Measurements from ENCODE around the gene LILRB3. TPM values are rescaled to one million over a fixed set of nuclear protein-coding genes. Genes with fewer than 3 reads are reported as not detected.

LILRB3 gene
- total RNA-seq, 1 donor from 2014 or later = not detected

DNA sequence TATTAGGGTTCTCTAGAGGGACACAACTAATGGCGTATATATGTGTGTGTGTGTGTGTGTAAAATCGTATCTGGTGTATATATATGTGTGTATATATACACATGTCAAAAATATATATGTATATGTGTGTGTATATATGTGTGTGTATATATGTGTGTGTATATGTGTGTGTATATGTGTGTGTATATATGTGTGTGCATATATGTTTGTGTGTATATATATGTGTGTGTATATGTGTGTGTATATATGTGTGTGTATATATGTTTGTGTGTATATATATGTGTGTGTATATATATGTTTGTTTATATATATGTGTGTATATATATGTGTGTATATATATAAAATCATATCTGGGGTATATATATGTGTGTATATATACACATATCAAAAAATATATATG lies 39.7 kb upstream of the LILRB3 start:
- no peak for DNase-seq (ENCODE audit: extremely low spot score, unreplicated experiment)
- Mint-ChIP-seq H3K27ac (ENCODE audit: unreplicated experiment) (no peak overlapping the region), H3K4me3 (ENCODE audit: unreplicated experiment) (no peak overlapping the region), H3K27me3 (ENCODE audit: unreplicated experiment) (peaks cover 2% of the 10 kb centered on the region), H3K4me1 (ENCODE audit: unreplicated experiment) (no peaks in the 10 kb centered on the region), H3K9me3 (ENCODE audit: unreplicated experiment) (no peaks in the 10 kb centered on the region), H3K36me3 (ENCODE audit: unreplicated experiment) (no peaks in the 10 kb centered on the region)
- TF ChIP-seq, protein P1, sequence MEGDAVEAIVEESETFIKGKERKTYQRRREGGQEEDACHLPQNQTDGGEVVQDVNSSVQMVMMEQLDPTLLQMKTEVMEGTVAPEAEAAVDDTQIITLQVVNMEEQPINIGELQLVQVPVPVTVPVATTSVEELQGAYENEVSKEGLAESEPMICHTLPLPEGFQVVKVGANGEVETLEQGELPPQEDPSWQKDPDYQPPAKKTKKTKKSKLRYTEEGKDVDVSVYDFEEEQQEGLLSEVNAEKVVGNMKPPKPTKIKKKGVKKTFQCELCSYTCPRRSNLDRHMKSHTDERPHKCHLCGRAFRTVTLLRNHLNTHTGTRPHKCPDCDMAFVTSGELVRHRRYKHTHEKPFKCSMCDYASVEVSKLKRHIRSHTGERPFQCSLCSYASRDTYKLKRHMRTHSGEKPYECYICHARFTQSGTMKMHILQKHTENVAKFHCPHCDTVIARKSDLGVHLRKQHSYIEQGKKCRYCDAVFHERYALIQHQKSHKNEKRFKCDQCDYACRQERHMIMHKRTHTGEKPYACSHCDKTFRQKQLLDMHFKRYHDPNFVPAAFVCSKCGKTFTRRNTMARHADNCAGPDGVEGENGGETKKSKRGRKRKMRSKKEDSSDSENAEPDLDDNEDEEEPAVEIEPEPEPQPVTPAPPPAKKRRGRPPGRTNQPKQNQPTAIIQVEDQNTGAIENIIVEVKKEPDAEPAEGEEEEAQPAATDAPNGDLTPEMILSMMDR (IDR thresholded peaks at IDR 0.05) = no peak

DNA sequence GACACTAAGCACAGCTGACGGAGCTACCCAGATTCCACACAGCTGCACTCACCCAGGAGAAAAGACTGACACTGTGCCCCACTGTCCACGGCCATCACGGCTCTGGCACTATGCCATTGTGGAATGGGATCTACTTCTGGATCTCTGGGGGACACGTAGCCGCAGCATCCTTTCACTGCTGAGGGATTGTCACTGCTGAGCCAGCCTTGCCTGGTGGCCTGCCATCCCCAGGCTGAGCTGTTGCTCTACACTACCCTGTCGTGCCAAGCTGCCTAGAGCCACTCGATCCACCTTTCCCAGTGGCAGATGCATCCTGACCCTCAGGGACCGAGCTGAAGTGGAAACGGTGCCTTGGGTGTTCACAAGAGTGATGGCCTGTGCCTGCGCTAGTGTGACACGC lies 39.3 kb upstream of the LILRB3 start:
- DNase-seq (ENCODE audit: extremely low spot score, unreplicated experiment) = no peak
- H3K4me1 Mint-ChIP-seq (ENCODE audit: unreplicated experiment) = no peaks in the 10 kb centered on the region

DNA sequence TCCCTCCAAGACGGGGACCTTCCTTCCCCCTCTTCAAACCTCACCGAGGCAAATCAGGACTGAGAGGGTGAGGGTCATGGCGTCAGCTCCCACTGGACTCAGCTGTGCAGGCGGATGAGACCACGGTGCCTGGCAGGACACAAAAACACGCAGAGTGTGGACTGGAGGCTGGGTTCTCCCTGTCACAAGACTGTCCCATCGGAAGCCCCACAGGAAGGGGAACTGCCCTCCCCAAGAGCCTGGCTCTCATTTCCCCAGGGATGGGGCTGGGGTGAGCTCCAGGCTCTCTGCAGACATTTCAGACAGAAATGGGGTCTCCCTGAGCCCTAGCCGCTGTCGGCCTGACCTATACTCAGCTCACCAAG lies 34.3 kb upstream of the LILRB3 start, which contains the start of gene LILRB5:
TSS of gene LILRB5 (minus strand) at position 158 of the 365 bp plus-strand sequence. CDS start at position 78, 80 bp downstream.
- Mint-ChIP-seq H3K4me3 (ENCODE audit: unreplicated experiment) (no peak within 1 kb of the TSS), H3K36me3 (ENCODE audit: unreplicated experiment) (no peaks in the 10 kb centered on the region), H3K4me1 (ENCODE audit: unreplicated experiment) (no peaks in the 10 kb centered on the region), H3K27me3 (ENCODE audit: unreplicated experiment) (peaks cover 2% of the 10 kb centered on the region), H3K27ac (ENCODE audit: unreplicated experiment) (no peak within 1 kb of the TSS), H3K9me3 (ENCODE audit: unreplicated experiment) (no peaks in the 10 kb centered on the region)
- DNase-seq (ENCODE audit: extremely low spot score, unreplicated experiment) = no peak
- TF ChIP-seq, protein P1 (IDR thresholded peaks at IDR 0.05) = no peak

More for the DNA sequence above, 39.3 kb upstream of the LILRB3 start:
- Mint-ChIP-seq H3K27me3 (ENCODE audit: unreplicated experiment) (peaks cover 2% of the 10 kb centered on the region), H3K4me3 (ENCODE audit: unreplicated experiment) (no peak overlapping the region), H3K27ac (ENCODE audit: unreplicated experiment) (no peak overlapping the region), H3K36me3 (ENCODE audit: unreplicated experiment) (no peaks in the 10 kb centered on the region), H3K9me3 (ENCODE audit: unreplicated experiment) (no peaks in the 10 kb centered on the region)
- TF ChIP-seq, protein P1 (IDR thresholded peaks at IDR 0.05) = no peak

DNA sequence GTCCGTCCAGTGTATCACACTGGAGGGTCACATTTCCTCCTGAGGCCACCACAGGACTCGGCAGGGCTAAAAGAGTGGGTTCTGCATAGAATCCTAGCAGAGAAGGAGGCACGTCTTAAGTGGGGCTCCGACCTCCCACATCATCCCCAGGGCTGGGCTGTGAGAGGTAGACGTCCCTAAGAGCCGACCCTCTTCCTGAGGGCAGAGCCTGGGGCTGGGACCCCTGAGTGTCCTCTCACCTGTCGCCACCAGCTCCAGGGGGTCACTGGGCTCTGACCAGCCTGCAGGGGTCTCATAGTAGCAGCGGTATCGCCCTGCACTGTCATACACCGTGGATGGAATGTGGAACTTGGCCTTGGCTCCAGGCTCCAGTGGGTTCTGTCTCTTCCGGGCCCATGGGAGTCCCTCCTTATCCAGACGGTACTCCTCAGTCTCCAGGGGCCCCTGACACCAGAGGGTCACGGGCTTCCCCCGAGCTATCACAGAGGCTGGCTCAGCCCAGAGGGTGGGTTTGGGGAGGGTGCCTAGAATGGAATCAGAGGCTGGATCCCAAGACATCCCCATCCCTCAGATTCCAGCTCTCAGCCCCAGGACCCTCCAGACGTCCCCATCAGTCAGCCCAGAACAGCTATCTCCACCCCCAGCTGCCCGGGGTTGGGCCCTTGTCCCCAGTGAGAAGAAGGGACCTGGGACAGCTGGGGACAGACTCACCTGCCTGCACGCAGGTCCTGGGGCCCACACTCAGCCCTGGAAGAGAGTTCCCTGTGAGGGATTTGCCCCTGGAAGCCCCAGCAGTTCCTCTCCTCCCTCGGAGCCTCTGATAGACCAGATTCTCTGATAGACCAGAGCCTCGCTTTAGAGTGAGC lies 33.7 kb upstream of the LILRB3 start:
- H3K27ac Mint-ChIP-seq (ENCODE audit: unreplicated experiment) = no peak overlapping the region
- no peaks in the 10 kb centered on the region for H3K9me3 Mint-ChIP-seq (ENCODE audit: unreplicated experiment)
- no peak overlapping the region for H3K4me3 Mint-ChIP-seq (ENCODE audit: unreplicated experiment)
- no peak for DNase-seq (ENCODE audit: extremely low spot score, unreplicated experiment)
- H3K27me3 Mint-ChIP-seq (ENCODE audit: unreplicated experiment) = peaks cover 2% of the 10 kb centered on the region
- TF ChIP-seq, protein P1 (IDR thresholded peaks at IDR 0.05) = no peak
- H3K36me3 Mint-ChIP-seq (ENCODE audit: unreplicated experiment) = no peaks in the 10 kb centered on the region
- H3K4me1 Mint-ChIP-seq (ENCODE audit: unreplicated experiment) = no peaks in the 10 kb centered on the region

DNA sequence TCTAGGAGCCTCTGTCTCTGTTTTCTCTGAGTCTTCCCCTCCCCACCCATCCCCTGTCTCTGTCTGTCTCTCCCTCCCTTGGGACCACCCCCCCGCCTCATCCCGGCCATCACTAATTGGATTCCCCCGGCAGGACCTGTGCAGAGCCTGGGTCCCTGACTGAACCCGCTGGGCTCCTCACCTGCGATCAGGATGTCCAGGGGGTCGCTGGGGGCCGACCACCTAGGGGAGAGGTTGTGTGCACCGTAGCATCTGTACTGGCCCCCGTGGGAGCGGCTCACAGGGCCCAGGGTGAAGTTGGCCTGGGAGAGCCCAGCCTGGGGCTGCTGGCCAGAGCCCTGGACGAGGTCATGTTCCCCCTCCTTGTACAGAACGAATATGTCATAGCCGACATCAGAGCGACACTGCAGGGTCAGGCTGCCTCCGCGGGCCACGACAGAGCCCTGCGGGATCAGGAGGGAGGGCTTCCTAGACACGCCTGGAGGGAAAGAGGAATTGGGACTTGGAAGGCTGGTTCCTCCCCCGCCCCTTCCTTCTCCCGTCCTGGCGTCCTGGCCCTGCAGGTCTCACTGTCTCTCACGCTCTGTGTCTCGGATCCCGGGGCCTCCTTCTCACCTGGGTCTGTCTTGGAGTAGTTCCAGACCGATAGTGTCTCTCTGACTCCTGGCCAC lies 32.4 kb upstream of the LILRB3 start:
- no peaks in the 10 kb centered on the region for H3K36me3 Mint-ChIP-seq (ENCODE audit: unreplicated experiment)
- peaks cover 4% of the 10 kb centered on the region for H3K27me3 Mint-ChIP-seq (ENCODE audit: unreplicated experiment)
- H3K27ac Mint-ChIP-seq (ENCODE audit: unreplicated experiment) = no peak overlapping the region
- DNase-seq (ENCODE audit: extremely low spot score, unreplicated experiment) = no peak
- TF ChIP-seq, protein P1 (IDR thresholded peaks at IDR 0.05) = no peak
- H3K9me3 Mint-ChIP-seq (ENCODE audit: unreplicated experiment) = no peaks in the 10 kb centered on the region
- H3K4me1 Mint-ChIP-seq (ENCODE audit: unreplicated experiment) = no peaks in the 10 kb centered on the region
- H3K4me3 Mint-ChIP-seq (ENCODE audit: unreplicated experiment) = no peak overlapping the region
